ENCODE data around the gene PTPRG.

PTPRG gene

DNA sequence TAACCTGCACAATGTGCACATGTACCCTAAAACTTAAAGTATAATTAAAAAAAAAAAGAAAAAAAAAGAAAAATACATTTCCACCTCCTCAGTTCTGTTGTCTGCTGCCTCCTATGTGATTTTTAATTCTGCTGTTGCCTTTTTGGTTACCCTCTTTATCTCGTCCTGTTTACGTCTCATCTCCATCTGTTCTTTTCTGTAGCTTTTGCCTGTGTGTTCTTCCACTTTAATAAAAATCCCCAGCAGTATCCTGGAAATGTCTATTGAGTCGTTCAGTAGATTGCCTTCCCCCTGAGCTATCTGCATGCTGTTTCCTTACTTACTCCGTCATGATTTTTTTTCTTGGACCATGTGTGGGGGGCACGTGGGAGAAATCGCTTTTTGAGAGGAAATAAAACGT lies 509.5 kb downstream of the PTPRG start:
- H3K27me3 Mint-ChIP-seq: no peaks in the 10 kb centered on the region
- DNase-seq: no peak
- no peak for ATAC-seq (replicated peaks)
- H3K4me1 Mint-ChIP-seq: no peaks in the 10 kb centered on the region
- no peaks in the 10 kb centered on the region for H3K36me3 Mint-ChIP-seq
- H3K4me3 Mint-ChIP-seq: no peak overlapping the region
- no peaks in the 10 kb centered on the region for H3K9me3 Mint-ChIP-seq
- H3K27ac Mint-ChIP-seq: no peak overlapping the region

DNA sequence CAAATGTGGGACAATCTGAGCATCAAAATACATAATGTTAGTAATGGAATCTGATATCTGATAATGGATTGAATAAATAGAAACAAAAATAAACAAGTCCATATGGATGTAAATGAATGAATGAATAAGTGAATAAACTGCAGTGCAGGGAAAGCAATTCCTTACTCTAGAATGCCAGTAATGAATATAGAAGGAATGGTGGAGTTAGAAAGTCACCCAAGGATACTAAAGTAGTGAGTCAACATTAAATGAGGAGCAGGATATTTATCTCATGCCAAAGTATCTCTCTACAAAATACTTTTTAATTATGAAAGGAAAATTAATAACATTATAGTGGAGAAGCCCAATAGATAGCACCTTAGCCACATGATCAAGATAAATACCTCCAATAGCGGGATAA lies 511.7 kb downstream of the PTPRG start:
- Mint-ChIP-seq H3K9me3 (no peaks in the 10 kb centered on the region), H3K4me3 (no peak overlapping the region), H3K27ac (no peak overlapping the region), H3K36me3 (no peaks in the 10 kb centered on the region), H3K4me1 (no peaks in the 10 kb centered on the region), H3K27me3 (no peaks in the 10 kb centered on the region)
- DNase-seq: no peak
- no peak for ATAC-seq (replicated peaks)

DNA sequence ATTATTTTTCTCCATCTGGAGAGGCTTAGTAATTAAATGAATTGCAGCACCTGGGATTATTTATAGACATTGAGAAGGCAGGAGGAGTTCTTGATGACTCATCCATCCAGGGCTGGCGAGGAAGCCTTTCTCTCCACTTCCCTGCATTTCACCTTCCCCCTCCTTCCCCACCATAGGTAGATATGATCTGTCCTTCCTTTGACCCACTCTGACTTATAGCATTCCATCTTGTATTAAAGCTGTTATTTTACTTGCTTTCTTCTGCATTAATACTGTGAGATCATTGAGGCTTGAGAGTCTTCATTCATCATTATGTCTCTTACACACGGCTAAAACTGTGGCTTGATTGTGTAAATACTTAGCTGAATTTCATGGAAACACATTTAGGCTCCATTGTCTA lies 523.2 kb downstream of the PTPRG start:
- no peaks in the 10 kb centered on the region for H3K36me3 Mint-ChIP-seq
- no peak overlapping the region for H3K27ac Mint-ChIP-seq
- DNase-seq: no peak
- no peak overlapping the region for H3K4me3 Mint-ChIP-seq
- H3K4me1 Mint-ChIP-seq: no peaks in the 10 kb centered on the region
- H3K27me3 Mint-ChIP-seq: no peaks in the 10 kb centered on the region
- ATAC-seq (replicated peaks): no peak
- peaks cover 0 to 3% of the 10 kb centered on the region in 2 donors for H3K9me3 Mint-ChIP-seq

DNA sequence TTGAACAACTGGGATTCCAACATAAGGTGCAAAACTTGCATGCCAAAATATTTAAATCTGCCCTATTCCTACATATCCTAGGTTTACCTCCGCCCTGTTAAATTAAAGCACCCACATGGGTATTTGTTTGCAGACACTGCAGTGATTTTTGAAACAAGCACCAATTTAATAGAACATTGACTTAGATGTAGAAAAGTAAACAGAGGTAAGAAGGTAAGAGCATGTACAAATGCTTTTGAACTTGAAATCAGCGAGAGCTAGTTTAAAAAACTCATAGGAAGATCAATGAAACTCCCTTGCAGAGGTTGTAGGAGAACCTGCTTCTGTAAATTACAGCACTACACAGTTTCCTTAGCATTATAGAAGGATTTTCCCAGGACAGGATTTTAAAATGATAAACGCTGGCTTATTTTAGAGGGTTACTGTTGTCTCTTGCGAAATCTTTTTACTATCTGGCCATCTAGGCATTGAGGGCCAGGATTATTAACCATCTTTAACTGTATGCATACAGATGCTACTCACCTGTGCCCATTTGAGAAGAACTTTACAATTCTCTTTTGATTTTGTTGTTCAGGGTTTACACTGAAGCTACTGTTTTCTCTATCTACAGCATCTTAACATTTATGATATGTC lies 527.2 kb downstream of the PTPRG start:
- no peak overlapping the region for H3K27ac Mint-ChIP-seq
- H3K4me1 Mint-ChIP-seq: no peaks in the 10 kb centered on the region
- ATAC-seq (replicated peaks) (no peak), DNase-seq (no peak)
- no peak overlapping the region for H3K4me3 Mint-ChIP-seq
- no peaks in the 10 kb centered on the region for H3K9me3 Mint-ChIP-seq
- H3K27me3 Mint-ChIP-seq: no peaks in the 10 kb centered on the region
- no peaks in the 10 kb centered on the region for H3K36me3 Mint-ChIP-seq

DNA sequence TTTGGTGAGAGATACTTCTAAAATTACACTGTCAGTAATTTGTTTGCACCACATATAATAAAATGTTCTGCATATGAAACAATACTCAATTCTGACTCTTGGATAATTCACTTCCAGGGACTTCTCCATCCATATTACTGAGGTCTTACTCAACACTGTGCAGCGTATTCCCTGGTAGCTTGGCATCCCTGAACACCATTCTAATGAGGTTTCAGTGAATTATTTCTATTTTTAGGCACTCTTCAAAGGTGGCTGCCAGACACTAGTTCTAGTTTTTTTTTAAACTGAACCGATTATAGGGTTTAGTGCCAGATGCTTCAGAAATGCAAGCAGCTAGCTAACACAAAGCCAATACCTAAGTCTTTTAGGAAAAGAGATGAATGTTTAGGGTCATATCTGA lies 528.7 kb downstream of the PTPRG start:
- ATAC-seq (replicated peaks) (no peak), DNase-seq (no peak)
- no peaks in the 10 kb centered on the region for H3K36me3 Mint-ChIP-seq
- no peak overlapping the region for H3K4me3 Mint-ChIP-seq
- H3K27me3 Mint-ChIP-seq: no peaks in the 10 kb centered on the region
- no peaks in the 10 kb centered on the region for H3K9me3 Mint-ChIP-seq
- H3K4me1 Mint-ChIP-seq: no peaks in the 10 kb centered on the region
- no peak overlapping the region for H3K27ac Mint-ChIP-seq

DNA sequence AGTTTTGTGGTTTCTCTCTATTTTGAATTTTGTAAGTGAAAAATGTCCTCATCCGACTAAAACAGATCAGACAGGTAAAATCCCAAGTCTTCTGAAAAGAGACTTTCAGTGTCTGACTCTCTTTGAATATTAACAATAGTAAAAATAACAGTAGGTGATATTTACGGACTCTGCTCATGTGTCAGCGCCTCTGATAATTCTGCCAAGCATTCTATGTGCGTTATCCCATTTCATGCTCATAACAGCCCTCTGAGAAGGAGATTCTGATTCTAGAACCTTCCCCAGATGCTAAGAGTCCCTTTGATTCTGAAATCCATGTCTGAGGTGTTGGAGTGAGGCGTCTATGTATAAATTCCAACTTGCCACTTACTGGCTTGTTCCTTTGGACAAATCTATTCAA lies 529.1 kb downstream of the PTPRG start:
- Mint-ChIP-seq H3K36me3 (no peaks in the 10 kb centered on the region), H3K27me3 (no peaks in the 10 kb centered on the region), H3K9me3 (no peaks in the 10 kb centered on the region), H3K4me3 (no peak overlapping the region), H3K27ac (no peak overlapping the region), H3K4me1 (no peaks in the 10 kb centered on the region)
- ATAC-seq (replicated peaks) (no peak), DNase-seq (no peak)

DNA sequence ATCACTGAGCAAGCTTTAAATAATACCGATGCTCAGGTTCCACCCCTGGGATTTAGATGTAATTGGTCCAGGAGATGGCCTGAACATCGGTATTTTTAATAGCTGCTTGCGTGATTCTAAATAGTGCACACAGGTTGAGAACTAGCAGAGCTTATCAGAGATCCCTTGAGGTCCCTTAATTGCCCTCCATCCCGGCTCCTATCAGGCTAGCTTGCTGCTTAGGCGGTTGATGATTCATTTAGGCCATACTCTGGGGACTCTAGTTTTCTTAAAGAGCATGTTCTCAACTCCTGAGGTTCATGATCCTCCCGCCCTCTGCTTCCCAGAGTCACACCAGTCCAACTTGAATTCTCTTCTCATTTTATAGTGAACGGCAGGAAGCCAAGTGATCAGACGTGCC lies 531.7 kb downstream of the PTPRG start:
- H3K4me1 Mint-ChIP-seq: no peaks in the 10 kb centered on the region
- H3K36me3 Mint-ChIP-seq: no peaks in the 10 kb centered on the region
- peaks cover 0 to 2% of the 10 kb centered on the region in 2 donors for H3K9me3 Mint-ChIP-seq
- no peaks in the 10 kb centered on the region for H3K27me3 Mint-ChIP-seq
- H3K27ac Mint-ChIP-seq: no peak overlapping the region
- H3K4me3 Mint-ChIP-seq: no peak overlapping the region
- no peak for DNase-seq
- no peak for ATAC-seq (replicated peaks)

DNA sequence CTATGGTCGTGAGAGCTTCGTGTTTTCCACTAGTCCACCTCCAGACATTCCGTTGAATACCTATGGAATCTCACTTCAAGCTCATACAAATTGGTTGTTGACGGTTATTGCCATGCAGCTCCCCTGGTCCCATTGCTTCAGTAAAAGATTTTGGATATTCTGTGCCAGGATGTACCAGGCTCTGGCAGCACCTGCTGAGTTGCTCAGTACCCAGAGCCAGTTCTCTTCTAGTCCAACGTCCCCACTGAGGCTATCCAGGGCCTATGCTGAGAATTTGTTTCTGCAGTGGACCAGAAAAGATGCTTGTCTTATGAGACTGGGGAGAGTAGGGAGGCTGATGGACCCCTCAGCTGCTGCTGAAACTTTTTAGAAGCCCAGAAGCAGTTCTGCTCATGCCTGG lies 533.1 kb downstream of the PTPRG start:
- no peak for ATAC-seq (replicated peaks)
- Mint-ChIP-seq H3K4me3 (no peak overlapping the region), H3K36me3 (no peaks in the 10 kb centered on the region)

DNA sequence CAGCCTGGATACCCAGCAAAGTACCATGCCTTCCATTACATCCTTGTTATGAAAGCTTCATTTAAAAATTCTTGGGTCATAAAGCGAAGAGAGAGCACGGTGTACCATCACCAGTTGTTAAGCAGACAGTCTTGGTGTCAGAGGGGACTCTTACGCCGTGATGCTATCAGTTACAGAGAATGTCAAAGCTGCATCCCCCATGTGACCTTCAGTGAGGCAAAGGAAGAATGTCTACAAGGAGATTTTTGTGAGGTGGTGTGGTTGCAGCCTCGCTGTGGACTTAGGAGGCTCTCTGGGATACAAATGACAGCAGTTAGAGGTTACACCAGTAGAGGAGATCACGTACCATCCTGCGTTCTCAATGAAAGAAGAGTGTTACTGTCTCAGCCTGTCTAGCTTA lies 533.7 kb downstream of the PTPRG start:
- DNase-seq: no peak
- H3K9me3 Mint-ChIP-seq: peaks cover 0 to 2% of the 10 kb centered on the region in 2 donors
- no peaks in the 10 kb centered on the region for H3K36me3 Mint-ChIP-seq
- H3K4me3 Mint-ChIP-seq: no peak overlapping the region
- no peaks in the 10 kb centered on the region for H3K4me1 Mint-ChIP-seq
- H3K27ac Mint-ChIP-seq: no peak overlapping the region
- no peak for ATAC-seq (replicated peaks)
- H3K27me3 Mint-ChIP-seq: no peaks in the 10 kb centered on the region

More for the DNA sequence above, 533.1 kb downstream of the PTPRG start:
- no peaks in the 10 kb centered on the region for H3K4me1 Mint-ChIP-seq
- H3K9me3 Mint-ChIP-seq: peaks cover 0 to 2% of the 10 kb centered on the region in 2 donors
- no peak overlapping the region for H3K27ac Mint-ChIP-seq
- no peak for DNase-seq
- H3K27me3 Mint-ChIP-seq: no peaks in the 10 kb centered on the region

DNA sequence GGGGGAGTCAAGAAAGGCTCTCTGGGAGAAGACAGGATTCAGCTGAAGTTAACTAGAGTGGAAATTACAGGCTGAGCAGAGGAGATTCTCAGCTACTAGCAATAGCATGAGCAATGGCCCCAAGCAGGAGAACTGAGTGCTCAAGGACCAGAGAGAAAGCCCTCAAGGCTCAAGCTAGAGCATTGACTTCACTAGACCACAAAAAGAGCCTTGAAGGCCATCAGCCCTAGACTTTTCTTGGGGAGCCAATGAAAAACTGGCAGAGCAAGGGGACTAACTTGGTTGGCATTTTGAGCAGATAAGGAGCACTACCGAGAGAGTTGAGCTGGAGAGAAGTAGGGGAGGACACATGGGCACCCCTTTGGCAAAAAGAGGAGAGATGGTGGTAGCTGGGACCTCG lies 534.4 kb downstream of the PTPRG start:
- no peaks in the 10 kb centered on the region for H3K4me1 Mint-ChIP-seq
- peaks cover 0 to 2% of the 10 kb centered on the region in 2 donors for H3K9me3 Mint-ChIP-seq
- no peak overlapping the region for H3K27ac Mint-ChIP-seq
- H3K4me3 Mint-ChIP-seq: no peak overlapping the region
- no peaks in the 10 kb centered on the region for H3K27me3 Mint-ChIP-seq
- no peak for DNase-seq
- no peak for ATAC-seq (replicated peaks)
- H3K36me3 Mint-ChIP-seq: no peaks in the 10 kb centered on the region

DNA sequence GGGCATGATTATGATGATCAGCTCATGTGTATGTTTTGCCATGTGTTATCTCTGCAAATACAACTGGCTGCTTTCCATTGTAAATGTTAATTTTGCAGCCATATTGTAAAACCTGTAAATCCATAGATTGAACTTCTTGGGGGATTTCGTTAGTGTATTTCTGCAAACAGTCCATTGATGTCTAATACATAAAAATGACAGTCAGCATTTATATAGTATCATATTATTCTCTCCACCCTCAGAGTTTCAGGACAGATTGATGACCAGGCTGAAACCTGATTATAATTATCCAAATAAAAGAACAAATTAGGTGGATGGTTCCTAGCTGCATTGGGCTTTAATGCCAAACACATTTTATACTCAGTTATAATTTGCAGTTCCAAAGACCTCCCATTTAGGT lies 535.1 kb downstream of the PTPRG start:
- no peak overlapping the region for H3K27ac Mint-ChIP-seq
- no peaks in the 10 kb centered on the region for H3K36me3 Mint-ChIP-seq
- no peak for DNase-seq
- H3K27me3 Mint-ChIP-seq: no peaks in the 10 kb centered on the region
- no peaks in the 10 kb centered on the region for H3K4me1 Mint-ChIP-seq
- no peak overlapping the region for H3K4me3 Mint-ChIP-seq
- no peak for ATAC-seq (replicated peaks)
- peaks cover 0 to 2% of the 10 kb centered on the region in 2 donors for H3K9me3 Mint-ChIP-seq

DNA sequence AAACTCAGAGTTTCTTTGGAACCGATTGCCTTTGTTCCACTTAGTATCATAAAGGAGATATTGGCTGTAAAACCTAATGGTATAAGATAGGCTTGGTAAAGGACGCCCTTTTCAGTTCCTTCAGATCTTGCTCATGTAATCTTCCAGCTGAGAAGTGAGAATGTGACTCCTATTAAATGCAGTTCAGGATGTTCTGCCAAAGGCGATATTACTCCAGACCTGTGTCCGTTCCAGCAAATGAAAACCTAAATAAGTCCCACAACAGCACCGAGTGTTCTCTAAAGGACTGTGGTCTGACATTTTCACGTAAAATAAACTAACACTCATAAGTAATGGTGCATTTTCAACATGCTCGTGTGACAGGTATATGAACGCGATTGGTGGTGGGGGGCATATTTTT lies 535.8 kb downstream of the PTPRG start:
- no peaks in the 10 kb centered on the region for H3K27me3 Mint-ChIP-seq
- H3K36me3 Mint-ChIP-seq: no peaks in the 10 kb centered on the region
- DNase-seq (no peak), ATAC-seq (replicated peaks) (no peak)
- H3K27ac Mint-ChIP-seq: no peak overlapping the region
- no peaks in the 10 kb centered on the region for H3K4me1 Mint-ChIP-seq
- no peak overlapping the region for H3K4me3 Mint-ChIP-seq
- peaks cover 0 to 2% of the 10 kb centered on the region in 2 donors for H3K9me3 Mint-ChIP-seq

DNA sequence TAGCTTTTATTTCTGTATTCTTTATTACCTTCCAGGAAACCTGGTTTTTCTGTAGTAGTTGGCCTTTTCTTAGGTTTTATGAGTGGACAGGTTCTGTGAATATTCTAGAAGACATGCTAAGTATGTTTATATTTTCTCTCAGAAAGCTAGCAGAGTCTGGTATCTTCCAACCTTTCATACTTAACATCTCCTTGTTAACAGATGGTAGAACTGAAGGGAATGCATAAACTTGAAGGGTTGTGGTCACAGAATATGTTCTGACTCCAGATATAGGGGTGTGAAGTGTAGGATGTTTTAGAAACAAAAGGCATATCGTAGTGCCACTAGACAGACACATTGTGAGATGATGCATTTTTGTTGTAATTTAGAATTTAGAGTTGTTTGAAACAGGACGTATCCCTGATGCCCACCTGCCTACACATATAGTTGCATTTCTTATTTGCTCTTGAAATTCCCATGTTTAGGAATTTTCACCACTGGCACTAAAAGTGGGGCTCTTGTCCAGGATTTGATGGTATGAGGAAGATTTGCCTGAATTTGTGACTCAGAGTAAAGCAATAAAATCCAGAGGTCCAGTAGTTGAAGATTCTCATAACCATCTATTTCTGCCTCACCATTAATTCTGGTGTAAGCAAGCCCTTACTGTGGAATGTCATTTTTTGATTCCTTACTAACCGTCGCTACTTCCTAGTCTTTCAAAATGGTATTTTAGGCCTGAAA lies 537.4 kb downstream of the PTPRG start:
- DNase-seq: no peak
- H3K27me3 Mint-ChIP-seq: no peaks in the 10 kb centered on the region
- no peaks in the 10 kb centered on the region for H3K4me1 Mint-ChIP-seq
- no peaks in the 10 kb centered on the region for H3K36me3 Mint-ChIP-seq
- ATAC-seq (replicated peaks): no peak
- H3K4me3 Mint-ChIP-seq: no peak overlapping the region
- no peak overlapping the region for H3K27ac Mint-ChIP-seq
- H3K9me3 Mint-ChIP-seq: peaks cover 0 to 2% of the 10 kb centered on the region in 2 donors

DNA sequence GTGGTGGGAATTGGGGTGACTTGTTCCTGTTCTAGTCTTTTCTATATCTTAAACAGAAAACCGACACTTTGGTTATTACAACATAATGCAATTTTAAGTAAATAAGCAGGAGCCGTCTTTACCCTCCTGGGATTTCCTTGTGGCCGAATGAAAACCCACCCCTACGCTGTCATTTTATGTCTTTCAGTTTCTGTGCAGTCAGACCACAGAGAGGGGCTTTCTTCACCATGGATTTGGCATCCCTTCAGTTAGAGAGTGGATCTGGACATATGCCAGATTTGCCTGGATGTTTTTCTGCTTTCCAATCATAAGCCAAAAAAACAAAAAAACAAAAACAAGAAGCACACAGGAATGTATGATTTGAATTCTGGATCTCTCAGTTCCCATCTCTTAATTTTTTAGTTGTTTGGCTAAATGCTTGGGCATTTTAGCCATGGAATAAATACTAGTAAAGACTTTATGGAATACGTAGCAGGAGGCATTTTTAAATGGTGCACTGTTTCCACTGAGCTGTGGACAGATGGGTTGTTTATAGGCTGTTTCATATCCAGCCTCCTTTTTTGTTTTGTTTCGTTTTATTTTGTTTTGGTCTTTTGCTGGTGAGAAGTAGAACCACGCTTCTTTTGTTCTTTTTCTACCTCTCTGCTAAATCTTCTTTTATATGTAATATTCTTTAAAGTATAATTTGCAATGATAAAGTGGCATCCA lies 539.1 kb downstream of the PTPRG start:
- Mint-ChIP-seq H3K27ac (no peak overlapping the region), H3K4me1 (no peaks in the 10 kb centered on the region), H3K27me3 (no peaks in the 10 kb centered on the region), H3K4me3 (no peak overlapping the region), H3K36me3 (no peaks in the 10 kb centered on the region), H3K9me3 (peaks cover 0 to 2% of the 10 kb centered on the region in 2 donors)
- DNase-seq (no peak), ATAC-seq (replicated peaks) (no peak)

DNA sequence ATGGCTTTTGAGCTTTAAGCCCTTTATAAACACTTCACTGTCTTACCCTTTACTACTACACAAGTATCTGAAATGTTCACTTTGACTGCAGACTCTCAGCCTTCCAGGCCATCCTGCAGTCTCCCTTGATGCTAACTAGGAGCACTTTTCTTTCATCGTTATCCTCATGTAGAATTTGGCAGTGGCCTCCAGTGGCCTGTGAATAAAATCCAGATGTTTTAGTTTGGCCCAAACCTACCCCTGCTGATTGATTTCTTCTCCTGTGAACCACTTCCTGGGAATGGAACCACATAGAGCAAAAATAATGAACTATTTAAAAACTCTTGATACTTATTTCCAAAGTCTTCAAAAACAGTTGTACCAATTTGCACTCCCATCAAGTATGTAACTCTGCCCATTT lies 540.1 kb downstream of the PTPRG start:
- DNase-seq (no peak), ATAC-seq (replicated peaks) (no peak)
- no peaks in the 10 kb centered on the region for H3K27me3 Mint-ChIP-seq
- no peaks in the 10 kb centered on the region for H3K36me3 Mint-ChIP-seq
- H3K4me1 Mint-ChIP-seq: no peaks in the 10 kb centered on the region
- no peak overlapping the region for H3K27ac Mint-ChIP-seq
- H3K4me3 Mint-ChIP-seq: no peak overlapping the region
- no peaks in the 10 kb centered on the region for H3K9me3 Mint-ChIP-seq
